HCT116 (cell line): Measurements from ENCODE around the gene ZNF837. TPM values are rescaled to one million over a fixed set of nuclear protein-coding genes. Genes with fewer than 3 reads are reported as not detected.

Experiments
- ATAC-seq: fragments of 200-7000 bp; cut with Tn5 transposase; 2 replicates; pipeline ENCODE4 v1.9.1; 2020; ENCODE audit warnings: mild to moderate bottlenecking, moderate library complexity
- BruUV-seq: library from RNA; stranded (reverse); fragments of 400-500 nt; replicated peaks from 2 replicates; lab custom pipeline; 2021; lab: Mats Ljungman, UMichigan
- CTCF ChIA-PET: fragments of 300-600 bp; sonication (Branson Sonifier 250); formaldehyde crosslinking; loops from one replicate; lab custom pipeline; 2021; ENCODE audit warnings: antibody characterized with exemption; lab: Charles Lee
- POLR2A ChIA-PET: fragments of 300-600, 350-600 bp; sonication (Branson Sonifier 250); formaldehyde crosslinking; loops from one replicate; lab custom pipeline; 2021; ENCODE audit warnings: antibody characterized with exemption; lab: Charles Lee
- RAD21 ChIA-PET, 2 experiments: fragments of 300-600 bp; sonication (Branson Sonifier 250); formaldehyde crosslinking; loops; one replicate each; lab custom pipeline; 2023; ENCODE audit warnings: low total read pairs in 2 of 2; ENCODE audit not compliant: uncharacterized antibody in 2 of 2, unreplicated experiment in 2 of 2, low non-redundant PET in 1 of 2; lab: Charles Lee
- DNase-seq: peaks from one replicate; pipeline ENCODE4 v3.0.0-alpha.2; 2010; ENCODE audit warnings: low read depth, low spot score
- H2AFZ ChIP-seq: fragments of 200-600 bp; shearing (Covaris generic), sonication (generic); 2 replicates; pipeline ENCODE4 v1.6.1; 2017; ENCODE audit warnings: low read depth, mixed run types, mixed read lengths, antibody characterized with exemption, low read length; ENCODE audit not compliant: poor library complexity, severe bottlenecking
- H3K27ac ChIP-seq: 2 replicates; pipeline ENCODE4 v1.5.1; 2012; ENCODE audit warnings: low read depth, low read length
- H3K27me3 ChIP-seq: fragments of 200-600 bp; sonication (generic); 2 replicates; pipeline ENCODE4 v1.6.1; 2016; ENCODE audit warnings: mixed run types, low read length, mixed read lengths; ENCODE audit not compliant: insufficient read depth
- H3K36me3 ChIP-seq, 2 experiments: fragments of 200-500 bp in 1 of 2; fragments of 200-600 bp in 1 of 2; sonication (Bioruptor generic) in 1 of 2; sonication (generic) in 1 of 2; 2 replicates each; pipeline versions ENCODE4 v1.5.1 to v1.6.1; 2014 to 2016; ENCODE audit warnings: low read length in 2 of 2, inconsistent platforms in 1 of 2, mixed read lengths in 1 of 2, mixed run types in 1 of 2; ENCODE audit not compliant: insufficient read depth in 2 of 2, control insufficient read depth in 1 of 2
- H3K4me1 ChIP-seq, 2 experiments: fragments of 200-600 bp in 1 of 2; sonication (generic) in 1 of 2; 2 replicates each; pipeline versions ENCODE4 v1.5.1 to v1.6.1; 2012 to 2017; ENCODE audit warnings: low read length in 2 of 2, inconsistent platforms in 1 of 2, mild to moderate bottlenecking in 1 of 2, mixed read lengths in 1 of 2, mixed run types in 1 of 2, moderate library complexity in 1 of 2; ENCODE audit not compliant: insufficient read depth in 2 of 2, control insufficient read depth in 1 of 2
- H3K4me2 ChIP-seq: fragments of 200-600 bp; sonication (generic); 2 replicates; pipeline ENCODE4 v1.6.1; 2017; ENCODE audit warnings: mixed run types, low read length, mixed read lengths
- H3K4me3 ChIP-seq, 2 experiments: fragments of 200-600 bp in 1 of 2; sonication (generic) in 1 of 2; replicated peaks in 1 of 2; 2 replicates each; pipeline ENCODE4 v1.5.1; 2011 to 2016; ENCODE audit warnings: low read length in 2 of 2, control low read depth in 1 of 2, low read depth in 1 of 2, mild to moderate bottlenecking in 1 of 2, mixed read lengths in 1 of 2, mixed run types in 1 of 2
- H3K79me2 ChIP-seq: fragments of 200-600 bp; sonication (generic); 2 replicates; pipeline ENCODE4 v1.6.1; 2017; ENCODE audit warnings: mild to moderate bottlenecking, mixed run types, low read length, moderate library complexity, mixed read lengths; ENCODE audit not compliant: insufficient read depth
- H3K9ac ChIP-seq: fragments of 200-600 bp; sonication (generic); 2 replicates; pipeline ENCODE4 v1.6.1; 2016; ENCODE audit warnings: low read length, mixed read lengths
- H3K9me2 ChIP-seq: fragments of 200-600 bp; sonication (generic), shearing (Covaris generic); 2 replicates; pipeline ENCODE4 v1.6.1; 2017; ENCODE audit warnings: mixed run types, mild to moderate bottlenecking, moderate library complexity; ENCODE audit not compliant: insufficient read depth
- H3K9me3 ChIP-seq, 2 experiments: fragments of 200-500 bp in 1 of 2; fragments of 200-600 bp in 1 of 2; sonication (Bioruptor generic) in 1 of 2; sonication (generic) in 1 of 2; 2 replicates each; pipeline ENCODE4 v1.6.1; 2014 to 2017; ENCODE audit warnings: low read length in 2 of 2, mixed read lengths in 2 of 2, inconsistent platforms in 1 of 2, low read depth in 1 of 2, mild to moderate bottlenecking in 1 of 2, mixed run types in 1 of 2, moderate library complexity in 1 of 2; ENCODE audit not compliant: control insufficient read depth in 1 of 2, insufficient read depth in 1 of 2
- H4K20me1 ChIP-seq: fragments of 200-600 bp; sonication (generic), shearing (Covaris generic); 2 replicates; pipeline ENCODE4 v1.6.1; 2017; ENCODE audit warnings: mixed run types, mild to moderate bottlenecking, moderate library complexity; ENCODE audit not compliant: insufficient read depth
- CBX3 ChIP-seq: IDR thresholded peaks from 2 replicates; pipeline ENCODE4 v1.6.1; 2012; ENCODE audit warnings: low read depth
- EGR1 ChIP-seq: IDR thresholded peaks from 2 replicates; pipeline ENCODE4 v1.6.1; 2012; ENCODE audit warnings: low read depth
- ELF1 ChIP-seq: IDR thresholded peaks from 2 replicates; pipeline ENCODE4 v1.6.1; 2012; ENCODE audit warnings: low read depth, borderline replicate concordance
- EZH2 ChIP-seq: fragments of 200-600 bp; sonication (generic); IDR thresholded peaks from 2 replicates; pipeline ENCODE4 v1.6.1; 2017; ENCODE audit warnings: antibody characterized with exemption, mixed run types
- EZH2phosphoT487 ChIP-seq: fragments of 200-600 bp; IDR thresholded peaks from 2 replicates; pipeline ENCODE4 v1.6.1; 2018; ENCODE audit warnings: antibody characterized with exemption, borderline replicate concordance
- POLR2A ChIP-seq: IDR thresholded peaks from 2 replicates; pipeline ENCODE4 v1.7.0; 2011; ENCODE audit warnings: borderline replicate concordance; ENCODE audit not compliant: insufficient read depth, insufficient read length; ENCODE audit errors: extremely low read depth
- POLR2AphosphoS5 ChIP-seq: IDR thresholded peaks from 2 replicates; pipeline ENCODE4 v1.6.1; 2011; ENCODE audit warnings: mild to moderate bottlenecking, low read depth, low read length, moderate library complexity
- SIN3A ChIP-seq: IDR thresholded peaks from 2 replicates; pipeline ENCODE4 v1.6.1; 2012; ENCODE audit warnings: low read depth
- SP1 ChIP-seq: IDR thresholded peaks from 2 replicates; pipeline ENCODE4 v1.6.1; 2012; ENCODE audit warnings: low read depth
- TCF7L2 ChIP-seq: IDR thresholded peaks from 2 replicates; pipeline ENCODE4 v1.7.0; 2011; ENCODE audit warnings: borderline replicate concordance, inconsistent platforms; ENCODE audit not compliant: insufficient read depth, insufficient read length; ENCODE audit errors: extremely low read depth
- YY1 ChIP-seq: IDR thresholded peaks from 2 replicates; pipeline ENCODE4 v1.6.1; 2011; ENCODE audit warnings: low read length, low read depth, moderate library complexity, mild to moderate bottlenecking; ENCODE audit not compliant: insufficient replicate concordance; ENCODE audit errors: extremely low read depth
- ZFX ChIP-seq: fragments of 450-650 bp; IDR thresholded peaks from 2 replicates; pipeline ENCODE4 v1.6.1; 2017
- ZNF274 ChIP-seq: fragments of 200-500 bp; sonication (Bioruptor generic); IDR thresholded peaks from 2 replicates; pipeline ENCODE4 v1.6.1; 2014; ENCODE audit warnings: mild to moderate bottlenecking, low read depth, low read length, inconsistent platforms
- intact Hi-C: fragments of 100-400 bp; cut with micrococcal nuclease; formaldehyde crosslinking; loops from 2 replicates; pipeline ENCODE4 v1.10.0; 2022
- total RNA-seq: library from RNA; stranded (reverse); gene quantifications from one replicate; pipeline ENCODE4 v1.2.1, GENCODE V29; 2021; ENCODE audit not compliant: unreplicated experiment
- TF ChIP-seq, protein P1 (sequence below): IDR thresholded peaks from 2 replicates; pipeline ENCODE4 v1.6.1; 2012
- TF ChIP-seq, protein P2 (sequence below): IDR thresholded peaks from 2 replicates; pipeline ENCODE4 v1.6.1; 2012
- TF ChIP-seq, protein P3 (sequence below): IDR thresholded peaks from 2 replicates; pipeline ENCODE4 v1.6.1; 2012; ENCODE audit warnings: low read depth

Gene ZNF837
- total RNA-seq, 1 experiment from 2014 or later: 3.2 TPM

DNA sequence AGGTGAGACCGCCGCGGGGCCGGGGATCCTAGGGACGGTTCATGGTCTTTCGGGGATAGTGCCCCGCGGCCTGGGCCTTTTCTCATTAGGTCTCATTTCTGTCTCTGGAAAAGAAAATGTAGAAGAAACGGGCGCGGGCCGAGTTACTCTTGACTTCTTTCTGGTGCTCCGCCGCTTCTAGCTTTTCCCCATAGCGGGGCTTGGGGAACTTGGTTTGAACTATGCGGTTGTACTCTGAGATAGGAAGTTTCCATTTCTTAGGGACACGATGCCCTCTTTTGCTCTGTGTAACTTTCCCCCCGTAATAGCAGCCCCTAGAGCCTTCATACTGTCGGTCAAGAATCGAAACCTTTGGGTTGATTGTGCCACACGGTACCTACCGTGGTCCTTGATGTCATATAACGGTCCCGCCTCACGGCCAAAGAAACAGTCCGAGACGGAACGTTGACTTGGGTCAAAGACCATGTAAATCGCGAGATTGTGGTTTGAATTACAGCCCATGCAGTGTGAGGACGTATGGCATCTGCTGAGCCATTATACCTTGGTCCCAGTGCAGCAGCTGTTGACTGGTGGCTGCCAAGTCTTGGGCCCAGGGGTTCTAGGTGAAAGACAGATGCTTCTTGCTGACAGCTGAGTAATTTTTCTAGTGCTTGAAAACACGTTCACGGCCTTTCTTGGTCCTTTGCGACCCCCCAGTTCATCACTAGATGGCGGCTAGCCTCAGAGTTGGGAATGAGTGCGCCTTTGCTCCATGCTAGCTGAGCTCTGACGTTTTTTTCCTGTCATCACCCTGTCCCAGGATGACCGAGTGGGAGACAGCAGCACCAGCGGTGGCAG lies 6.7 kb upstream of the ZNF837 start (continued):
- TF ChIP-seq, protein P1, sequence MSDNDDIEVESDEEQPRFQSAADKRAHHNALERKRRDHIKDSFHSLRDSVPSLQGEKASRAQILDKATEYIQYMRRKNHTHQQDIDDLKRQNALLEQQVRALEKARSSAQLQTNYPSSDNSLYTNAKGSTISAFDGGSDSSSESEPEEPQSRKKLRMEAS: no peak
- TF ChIP-seq EZH2 (no peak), EGR1 (no peak)

DNA sequence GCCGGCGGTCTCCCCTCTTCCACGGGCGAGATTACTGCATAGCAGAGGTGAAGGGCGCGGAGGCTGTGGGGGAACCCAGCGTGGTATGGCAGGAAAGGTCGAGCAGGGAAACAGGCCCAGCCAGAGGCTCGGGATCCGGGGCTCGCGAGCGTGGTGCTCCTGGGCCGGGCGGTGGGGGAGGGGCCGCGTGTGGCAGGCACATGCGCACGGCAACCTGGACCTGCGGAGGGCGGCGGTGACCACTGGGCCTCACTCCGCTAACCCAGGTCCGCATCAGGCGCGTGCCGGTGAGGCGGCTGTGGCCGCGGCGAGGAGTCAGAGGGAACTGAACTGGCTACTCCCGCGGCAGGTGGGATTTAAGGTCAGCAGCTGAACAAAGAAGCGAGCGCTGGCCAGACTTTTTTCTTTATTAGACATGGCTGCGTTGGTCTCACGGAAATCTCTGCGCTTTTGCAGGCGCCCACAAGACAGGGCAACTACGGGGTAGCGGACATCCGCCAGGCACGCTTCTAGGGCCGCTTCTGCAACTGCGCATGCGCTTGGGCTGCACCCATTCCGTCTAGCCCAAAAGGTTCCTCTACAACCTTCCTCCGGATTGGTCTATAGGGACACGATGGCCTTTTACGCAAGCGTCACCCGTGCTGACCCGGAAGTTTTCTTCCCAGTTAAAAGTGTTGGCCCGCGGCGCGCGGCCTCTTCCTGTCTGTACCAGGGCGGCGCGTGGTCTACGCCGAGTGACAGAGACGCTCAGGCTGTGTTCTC lies 5.9 kb upstream of the ZNF837 start, which contains the start of gene RPS5:
Gene RPS5 (plus strand): TSS at position 694 of the 762 bp plus-strand sequence. CDS start 869 bp downstream, outside the sequence.
- H3K27me3 ChIP-seq: no peaks in the 10 kb centered on the region
- ATAC-seq: peak; percentile 83
- peaks cover 28% of the 10 kb centered on the region; the same call in 1 of the 2 replicates for H4K20me1 ChIP-seq
- peak within 1 kb of the TSS; percentile 97 for H3K27ac ChIP-seq
- no peaks in the 10 kb centered on the region for H3K9me2 ChIP-seq
- H3K9me3 ChIP-seq: no peaks in the 10 kb centered on the region
- intact Hi-C loops: no loop called here
- peak within 1 kb of the TSS; percentile 62 to 96 for H3K4me3 ChIP-seq
- CTCF ChIA-PET: no interaction called here
- peak; percentile 89 for TF ChIP-seq ZFX
- TF ChIP-seq YY1: peak; percentile 61
- TF ChIP-seq, protein P2, sequence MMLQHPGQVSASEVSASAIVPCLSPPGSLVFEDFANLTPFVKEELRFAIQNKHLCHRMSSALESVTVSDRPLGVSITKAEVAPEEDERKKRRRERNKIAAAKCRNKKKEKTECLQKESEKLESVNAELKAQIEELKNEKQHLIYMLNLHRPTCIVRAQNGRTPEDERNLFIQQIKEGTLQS: no peak
- peak; percentile 94 for TF ChIP-seq SP1
- TF ChIP-seq TCF7L2: peak; percentile 52
- TF ChIP-seq POLR2A: peak; percentile 67
- TF ChIP-seq, protein P3, sequence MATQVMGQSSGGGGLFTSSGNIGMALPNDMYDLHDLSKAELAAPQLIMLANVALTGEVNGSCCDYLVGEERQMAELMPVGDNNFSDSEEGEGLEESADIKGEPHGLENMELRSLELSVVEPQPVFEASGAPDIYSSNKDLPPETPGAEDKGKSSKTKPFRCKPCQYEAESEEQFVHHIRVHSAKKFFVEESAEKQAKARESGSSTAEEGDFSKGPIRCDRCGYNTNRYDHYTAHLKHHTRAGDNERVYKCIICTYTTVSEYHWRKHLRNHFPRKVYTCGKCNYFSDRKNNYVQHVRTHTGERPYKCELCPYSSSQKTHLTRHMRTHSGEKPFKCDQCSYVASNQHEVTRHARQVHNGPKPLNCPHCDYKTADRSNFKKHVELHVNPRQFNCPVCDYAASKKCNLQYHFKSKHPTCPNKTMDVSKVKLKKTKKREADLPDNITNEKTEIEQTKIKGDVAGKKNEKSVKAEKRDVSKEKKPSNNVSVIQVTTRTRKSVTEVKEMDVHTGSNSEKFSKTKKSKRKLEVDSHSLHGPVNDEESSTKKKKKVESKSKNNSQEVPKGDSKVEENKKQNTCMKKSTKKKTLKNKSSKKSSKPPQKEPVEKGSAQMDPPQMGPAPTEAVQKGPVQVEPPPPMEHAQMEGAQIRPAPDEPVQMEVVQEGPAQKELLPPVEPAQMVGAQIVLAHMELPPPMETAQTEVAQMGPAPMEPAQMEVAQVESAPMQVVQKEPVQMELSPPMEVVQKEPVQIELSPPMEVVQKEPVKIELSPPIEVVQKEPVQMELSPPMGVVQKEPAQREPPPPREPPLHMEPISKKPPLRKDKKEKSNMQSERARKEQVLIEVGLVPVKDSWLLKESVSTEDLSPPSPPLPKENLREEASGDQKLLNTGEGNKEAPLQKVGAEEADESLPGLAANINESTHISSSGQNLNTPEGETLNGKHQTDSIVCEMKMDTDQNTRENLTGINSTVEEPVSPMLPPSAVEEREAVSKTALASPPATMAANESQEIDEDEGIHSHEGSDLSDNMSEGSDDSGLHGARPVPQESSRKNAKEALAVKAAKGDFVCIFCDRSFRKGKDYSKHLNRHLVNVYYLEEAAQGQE: no peak
- TF ChIP-seq SIN3A: peak; percentile 94
- TF ChIP-seq ZNF274: no peak
- TF ChIP-seq, protein P1: peak; percentile 79
- no peak for TF ChIP-seq CBX3
- peak; percentile 95 for TF ChIP-seq POLR2AphosphoS5
- no peak for TF ChIP-seq EZH2phosphoT487
- peak; percentile 85; the same call in 1 of the 2 replicates for TF ChIP-seq ELF1
- peak; percentile 66 for TF ChIP-seq EGR1
- RAD21 ChIA-PET: no interaction called here
- POLR2A ChIA-PET: interaction anchor here (1.5 kb wide), 1 partner anchor 24 kb away, joined by 4 read pairs; the partner anchor contains the start of gene ZNF497
- BruUV-seq: TSS peak; percentile 82
- H3K4me1 ChIP-seq: peaks cover 23 to 51% of the 10 kb centered on the region in 2 experiments
- peaks cover 18 to 41% of the 10 kb centered on the region in 2 experiments; a peak in 3 of 4 replicates for H3K36me3 ChIP-seq
- H3K9ac ChIP-seq: peak within 1 kb of the TSS; percentile 100
- H3K4me2 ChIP-seq: peak within 1 kb of the TSS; percentile 94
- no peak within 1 kb of the TSS for H2AFZ ChIP-seq
- peaks cover 66% of the 10 kb centered on the region for H3K79me2 ChIP-seq
- DNase-seq: peak; percentile 98
